NCI-H1694 treated with DMSO at 0.1 percent for 48 hours (cell line): ENCODE results near the gene WDR35.
"Not testable (repeated sequence)": the region's sequence is repeated elsewhere in the genome, so short reads cannot be mapped to it uniquely, and the experiment has no call there.

Experiments used
- DNase-seq: peaks from one replicate; lab custom pipeline; 2025; lab: John Stamatoyannopoulos, UW

The WDR35 gene

DNA sequence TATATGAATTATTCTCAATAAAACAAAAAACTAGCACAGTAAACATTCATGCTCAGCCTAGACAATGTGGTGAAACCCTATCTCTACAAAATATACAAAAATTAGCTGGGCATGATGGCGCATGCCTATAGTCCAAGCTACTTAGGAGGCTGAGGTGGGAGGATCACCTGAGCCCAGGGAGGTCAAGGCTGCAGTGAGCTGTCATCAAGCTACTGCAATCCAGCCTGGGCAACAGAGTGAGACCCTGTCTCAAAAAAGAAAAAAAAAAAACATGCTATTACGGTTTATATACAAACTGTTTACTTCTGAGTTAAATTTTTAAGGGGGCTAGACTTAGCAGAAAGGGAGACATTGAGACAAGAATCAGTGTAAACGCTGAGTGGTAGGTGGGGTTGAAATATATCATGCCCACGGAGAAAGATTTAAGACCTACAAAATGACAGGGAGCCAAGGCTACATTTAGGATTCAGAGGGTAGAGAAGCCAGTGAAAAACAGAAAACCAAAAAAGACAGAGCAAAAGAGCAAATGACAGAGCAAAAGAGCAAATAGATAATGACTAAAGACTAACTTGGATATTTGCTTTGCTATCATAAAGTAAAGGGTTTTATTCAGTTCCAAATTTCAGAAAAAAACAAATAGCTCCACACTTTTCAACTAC, 95.6 kb downstream of the WDR35 start:
- no peak for DNase-seq

DNA sequence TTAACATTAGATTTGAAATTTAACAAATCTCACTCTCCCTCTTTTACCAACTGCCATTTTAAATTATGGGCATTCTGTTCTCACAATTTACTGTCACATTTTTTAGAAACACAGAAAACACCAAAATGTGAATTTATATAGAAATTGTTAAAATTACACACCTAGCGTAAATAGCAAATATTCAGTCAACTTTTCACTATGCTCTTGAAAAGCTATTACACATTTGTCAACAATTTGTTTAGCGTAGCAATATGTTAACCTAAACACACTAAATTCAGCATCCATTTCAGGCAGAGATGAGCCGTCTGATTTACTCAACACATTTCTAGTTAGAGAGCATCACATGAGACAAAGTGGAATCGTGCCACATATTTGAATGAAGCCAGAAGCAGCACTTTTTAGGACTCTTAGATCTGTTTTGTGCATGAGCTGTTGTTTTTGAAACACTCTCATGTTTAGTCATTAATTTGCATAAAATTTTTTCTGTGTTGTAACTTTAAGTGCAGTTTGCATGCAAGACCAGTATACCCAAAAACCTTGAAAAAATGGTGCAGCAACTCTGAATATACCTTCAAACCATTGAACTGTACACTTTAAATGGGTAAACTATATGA, 96.3 kb downstream of the WDR35 start:
- no peak for DNase-seq

DNA sequence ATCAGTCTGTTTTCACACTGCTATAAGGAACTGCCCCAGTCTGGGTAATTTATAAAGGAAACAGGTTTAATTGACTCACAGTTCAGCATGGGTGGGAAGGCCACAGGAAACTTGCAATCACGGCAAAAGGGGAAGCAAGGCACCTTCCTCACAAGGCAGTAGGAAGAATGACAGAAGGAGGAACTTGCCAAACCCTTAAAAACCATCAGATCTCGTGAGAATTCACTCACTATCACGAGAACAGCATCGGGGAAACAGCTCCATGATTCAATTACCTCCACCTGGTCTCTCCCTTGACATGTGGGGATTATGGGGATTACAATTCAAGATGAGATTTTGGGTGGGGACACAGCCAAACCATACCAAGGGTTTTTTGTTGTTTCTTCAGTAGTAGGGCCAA, 97.9 kb downstream of the WDR35 start:
- not testable (repeated sequence) for DNase-seq

DNA sequence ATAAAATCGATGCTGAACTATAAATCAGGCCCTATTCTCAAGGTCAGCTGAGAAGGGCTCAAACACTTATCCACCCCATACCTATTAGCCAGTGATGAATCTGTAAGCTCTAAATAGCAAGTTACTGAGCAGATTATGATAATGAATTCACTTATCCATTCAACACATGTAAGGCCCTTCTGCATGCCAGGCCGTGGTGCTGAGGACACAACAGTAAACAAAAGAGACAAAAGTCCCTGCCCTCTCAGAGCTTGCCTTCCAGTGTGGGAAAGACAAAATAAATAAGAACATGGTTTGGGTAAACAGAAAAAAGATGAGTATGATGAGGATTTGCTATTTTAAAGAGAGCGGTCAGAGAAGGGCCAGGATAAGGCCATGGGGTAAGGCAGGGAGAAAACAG, 99.8 kb downstream of the WDR35 start:
- no peak for DNase-seq

DNA sequence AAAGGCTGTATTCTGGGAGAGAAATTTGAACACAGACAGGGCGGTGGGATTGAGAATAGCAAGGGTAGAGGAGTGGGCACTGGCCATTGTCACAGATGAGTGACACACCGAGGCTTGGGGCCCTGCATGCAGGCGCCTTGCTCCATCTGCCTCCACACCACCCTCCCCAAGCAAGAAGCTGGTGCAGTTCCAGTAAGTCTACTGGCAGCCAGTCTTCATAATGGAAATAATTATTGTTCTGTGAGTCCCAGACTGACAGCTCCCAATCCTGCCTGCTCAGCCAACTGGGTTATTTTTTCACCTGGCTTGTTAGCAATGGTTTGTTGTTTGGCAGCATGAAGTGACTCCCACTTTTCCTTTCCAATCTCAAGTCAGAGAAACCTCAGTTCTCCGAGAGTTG, 101.1 kb downstream of the WDR35 start:
- DNase-seq = no peak

DNA sequence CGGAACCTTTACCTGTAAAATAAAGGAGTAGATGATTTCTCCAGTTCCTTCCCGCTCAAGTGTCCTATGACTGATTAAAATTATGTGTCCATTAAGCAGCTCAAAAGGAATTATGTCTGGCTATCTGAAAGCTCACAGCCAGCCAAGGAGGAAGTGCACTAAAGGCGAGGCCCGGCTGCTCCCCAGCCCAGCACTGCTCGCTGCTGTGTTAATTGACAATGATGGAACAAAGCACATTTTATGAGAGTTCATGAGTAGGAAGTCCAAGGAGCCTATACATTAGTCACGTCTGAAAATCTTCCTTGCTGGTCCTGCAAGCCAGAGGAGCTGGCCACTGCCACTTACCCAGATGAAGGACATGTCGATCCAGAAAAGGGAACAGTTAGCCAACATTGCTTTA, 102.4 kb downstream of the WDR35 start:
- DNase-seq = no peak

DNA sequence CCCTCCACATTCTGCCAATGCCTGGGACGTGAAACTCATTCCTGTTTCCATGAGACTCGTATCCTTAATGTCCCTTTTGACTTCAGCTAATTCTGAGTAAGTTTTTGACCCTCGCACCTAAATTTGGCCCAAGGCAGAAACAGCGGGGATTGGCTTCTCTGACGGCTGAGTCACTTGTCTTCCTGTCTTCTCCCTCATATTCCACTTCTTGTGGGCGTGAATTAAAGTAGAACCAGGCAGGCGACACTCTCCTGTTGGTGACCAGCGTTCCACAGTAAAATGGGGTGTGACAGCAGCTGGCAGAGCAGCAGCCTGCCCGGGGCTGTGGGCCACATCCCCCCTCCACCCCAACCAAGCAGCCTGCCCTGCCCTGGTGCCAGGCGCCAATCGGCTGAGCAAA, 103.6 kb downstream of the WDR35 start:
- DNase-seq = no peak

DNA sequence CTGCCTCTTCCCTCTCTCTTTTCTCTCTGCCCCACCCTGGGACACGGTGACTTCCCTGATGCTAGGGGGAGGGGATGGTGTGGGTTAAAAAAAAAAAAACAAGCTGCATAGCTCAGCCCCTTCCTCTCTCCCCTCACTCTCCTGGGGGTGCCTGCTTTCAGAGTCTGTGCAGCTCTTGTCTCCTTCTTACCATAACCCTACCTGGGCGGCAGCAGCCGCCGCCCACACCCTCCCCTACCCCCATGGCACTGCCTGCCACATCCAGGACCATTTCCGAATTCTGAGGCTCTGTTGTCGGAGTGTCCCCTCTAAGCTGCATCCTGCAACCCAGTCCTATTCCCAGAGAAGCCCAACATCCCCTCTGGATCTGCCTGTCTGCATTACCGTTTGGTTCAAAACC, 104.1 kb downstream of the WDR35 start:
- DNase-seq = no peak

DNA sequence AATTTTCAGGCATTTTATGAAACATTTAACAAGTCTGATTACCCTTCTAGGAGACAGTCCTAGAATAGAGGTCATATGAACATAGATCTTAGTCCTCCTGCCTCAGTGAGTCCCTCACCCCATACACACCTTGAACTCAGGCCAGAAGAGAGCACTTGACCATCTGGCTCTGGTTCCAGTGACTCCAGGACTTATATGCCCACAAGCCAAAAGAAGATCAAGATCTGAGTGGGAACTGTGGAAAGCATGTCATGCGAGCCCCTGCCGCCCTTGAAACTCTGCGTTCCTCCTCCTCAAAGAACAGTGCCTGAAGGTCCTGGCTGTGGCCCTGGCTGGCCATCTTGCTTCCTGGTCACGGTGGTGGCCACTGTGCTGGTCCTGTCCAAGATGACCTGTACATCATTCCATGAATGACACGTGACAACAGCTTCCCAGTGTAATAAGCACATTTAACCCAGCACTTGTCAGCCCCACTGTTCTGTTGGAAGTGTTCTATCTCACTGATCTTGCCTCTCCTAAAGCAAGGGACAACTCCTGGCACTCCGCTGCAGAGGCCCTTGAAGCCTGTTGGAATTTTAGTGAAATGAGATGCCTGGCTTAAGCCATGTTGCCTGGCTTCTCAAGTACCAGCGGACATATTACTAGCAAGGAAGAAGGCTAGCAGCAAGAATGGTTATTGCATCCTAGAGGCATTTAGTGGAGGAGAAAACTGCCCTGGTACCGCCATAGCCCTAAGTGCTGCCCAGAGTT, 105.8 kb downstream of the WDR35 start:
- no peak for DNase-seq

DNA sequence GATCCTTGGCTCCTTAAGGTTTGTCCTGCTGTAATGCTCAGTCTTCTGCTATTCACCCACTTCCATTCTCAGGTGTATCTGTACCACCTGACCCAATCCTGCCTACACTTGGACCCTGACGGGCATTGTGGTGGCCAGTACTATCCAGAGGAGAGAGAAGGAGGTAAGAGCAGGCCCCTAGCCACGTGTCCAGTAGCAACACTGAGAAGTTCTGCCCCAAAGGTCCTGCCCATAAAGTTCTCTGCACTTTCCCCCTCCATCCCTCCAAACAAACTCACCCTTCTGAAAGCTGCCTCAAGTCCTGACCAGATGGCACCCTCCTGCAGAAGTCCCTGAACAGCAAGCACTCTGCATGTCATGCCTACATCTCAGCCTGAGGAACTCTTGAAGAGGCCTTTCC, 106.4 kb downstream of the WDR35 start:
- DNase-seq = no peak

DNA sequence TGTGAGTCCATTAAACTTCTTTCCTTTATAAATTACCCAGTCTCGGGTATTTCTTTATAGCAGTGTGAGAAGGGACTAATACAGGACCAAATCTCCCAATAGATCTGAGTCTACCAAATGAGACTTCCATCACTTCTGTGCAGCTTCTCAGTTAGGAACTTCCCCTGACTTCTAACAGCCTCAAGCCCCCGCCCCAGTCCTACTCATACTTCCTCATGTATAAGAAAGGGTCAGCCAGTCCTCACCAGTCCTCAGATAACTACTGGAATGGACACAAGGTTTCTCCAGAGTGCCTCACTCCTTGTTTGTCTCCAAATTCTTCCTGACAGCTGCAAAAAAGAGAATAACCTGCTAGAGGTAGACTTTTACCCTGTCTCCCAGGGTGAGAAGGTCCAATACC, 107.6 kb downstream of the WDR35 start:
- DNase-seq = no peak

DNA sequence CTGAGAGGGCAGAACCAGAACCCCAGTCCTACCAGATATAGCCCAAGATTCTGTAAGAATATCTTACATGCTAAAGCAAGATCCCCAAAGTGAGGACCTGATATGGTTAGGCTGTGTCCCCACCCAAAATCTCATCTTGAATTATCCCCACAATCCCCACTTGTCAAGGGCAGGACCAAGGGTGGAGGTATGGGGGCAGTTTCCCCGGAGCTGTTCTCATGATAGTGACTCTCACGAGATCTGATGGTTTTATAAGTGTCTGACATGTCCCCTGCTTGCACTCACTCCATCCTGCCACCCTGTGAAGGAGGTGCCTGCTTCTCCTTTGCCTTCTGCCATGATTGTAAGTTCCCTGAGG, 108.0 kb downstream of the WDR35 start:
- no peak for DNase-seq

DNA sequence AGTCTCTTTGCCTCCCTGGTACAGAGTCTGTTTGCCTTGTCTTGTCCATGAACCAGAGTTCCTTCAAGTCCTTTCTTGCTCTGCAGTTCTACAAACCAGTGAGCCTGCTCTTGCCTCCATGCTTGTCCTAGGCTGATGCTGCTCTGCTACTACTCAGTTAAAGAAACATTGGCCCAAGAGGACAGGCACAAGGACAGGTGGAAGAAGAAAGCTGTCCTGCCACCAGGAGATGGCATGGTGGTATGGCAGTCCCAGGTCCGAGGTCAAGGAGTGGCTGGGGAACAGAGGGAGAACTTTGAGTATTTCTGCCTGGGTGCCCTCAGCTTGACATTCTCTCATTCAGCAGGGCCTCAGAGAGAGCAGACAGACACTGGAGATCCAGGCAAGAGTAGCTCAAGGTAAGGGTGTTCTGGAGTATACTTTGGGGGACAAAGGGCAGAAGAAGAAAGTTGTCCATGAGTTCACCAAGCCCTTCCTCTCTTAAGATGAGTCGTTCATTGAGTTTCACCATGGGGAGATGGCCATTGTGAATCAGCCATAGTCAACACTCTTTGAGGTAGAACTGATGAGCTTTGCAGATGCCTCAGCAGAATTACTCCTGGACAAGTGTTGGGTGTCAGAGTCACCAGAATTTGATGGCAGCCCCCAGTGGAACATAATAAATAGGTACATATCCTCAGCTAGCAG, 108.5 kb downstream of the WDR35 start:
- DNase-seq = no peak

DNA sequence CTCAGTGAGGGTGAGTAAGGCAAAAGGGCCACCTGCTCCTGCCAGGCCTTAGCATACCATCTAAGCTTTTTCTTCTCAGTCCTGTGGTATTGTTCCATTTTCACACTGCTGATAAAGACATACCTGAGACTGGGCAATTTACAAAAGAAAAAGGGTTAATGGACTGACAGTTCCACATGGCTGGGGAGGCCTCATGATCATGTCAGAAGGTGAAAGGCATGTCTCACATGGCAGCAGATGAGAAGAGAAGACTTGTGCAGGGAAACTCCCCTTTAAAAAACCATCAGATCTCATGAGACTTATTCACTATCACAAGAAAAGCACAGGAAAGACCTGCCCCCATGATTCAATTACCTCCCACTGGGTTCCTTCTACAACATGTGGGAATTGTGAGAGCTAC, 109.7 kb downstream of the WDR35 start:
- not testable (repeated sequence) for DNase-seq

DNA sequence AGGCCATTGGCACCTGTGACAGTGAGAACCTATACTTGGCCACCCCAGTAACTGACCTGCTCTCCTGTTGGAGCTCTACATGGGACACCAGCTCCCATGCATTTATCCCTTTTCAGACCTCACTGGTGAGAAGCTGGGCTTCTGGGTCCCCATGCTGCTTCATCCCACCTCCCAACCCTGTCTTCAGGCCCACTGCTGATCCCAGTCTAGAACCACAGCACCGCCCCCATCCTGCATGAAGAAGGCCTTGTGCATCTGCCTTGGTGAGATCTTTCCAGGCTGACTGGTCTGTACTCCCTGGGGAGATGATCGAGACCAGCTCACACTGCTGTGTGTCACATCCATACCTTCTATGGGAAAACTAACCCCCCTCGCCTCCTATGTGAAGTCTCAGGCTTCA, 110.8 kb downstream of the WDR35 start:
- no peak for DNase-seq

DNA sequence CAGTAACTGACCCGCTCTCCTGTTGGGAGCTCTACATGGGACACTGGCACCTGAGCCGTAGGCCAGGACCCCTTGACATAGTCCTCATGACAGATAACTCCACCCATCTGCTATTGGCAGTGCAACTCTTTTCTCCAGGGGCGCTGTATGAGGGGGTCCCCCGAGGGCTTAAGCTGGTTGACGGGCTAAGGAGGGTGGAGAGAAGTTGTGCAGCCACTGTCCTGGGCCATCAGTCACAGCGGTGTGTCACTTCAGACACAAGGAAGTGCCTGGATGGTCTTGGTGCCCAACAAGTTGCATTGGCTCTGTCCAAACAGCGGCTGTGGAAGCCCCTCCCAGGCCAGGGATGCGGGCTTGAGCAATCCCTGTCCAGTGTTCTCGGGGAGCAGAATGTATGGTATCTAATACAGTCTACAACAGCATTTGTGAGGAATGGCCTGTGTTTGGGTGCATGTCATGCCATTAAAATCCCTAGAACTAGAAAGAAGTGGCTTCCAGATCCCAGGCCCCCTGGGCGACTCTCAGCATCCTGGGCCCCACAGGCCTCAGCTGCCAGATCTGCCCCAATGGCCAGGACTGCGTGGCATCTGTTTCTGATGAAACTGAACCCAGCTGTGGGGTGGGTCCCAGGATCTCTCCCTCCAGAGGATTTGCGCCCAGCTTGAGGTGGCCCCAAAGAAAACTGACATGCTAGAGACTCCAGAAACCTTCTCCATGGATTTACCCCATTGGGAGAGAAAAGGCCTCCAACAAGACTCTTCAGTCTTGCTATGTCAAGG, 111.4 kb downstream of the WDR35 start:
- no peak for DNase-seq

DNA sequence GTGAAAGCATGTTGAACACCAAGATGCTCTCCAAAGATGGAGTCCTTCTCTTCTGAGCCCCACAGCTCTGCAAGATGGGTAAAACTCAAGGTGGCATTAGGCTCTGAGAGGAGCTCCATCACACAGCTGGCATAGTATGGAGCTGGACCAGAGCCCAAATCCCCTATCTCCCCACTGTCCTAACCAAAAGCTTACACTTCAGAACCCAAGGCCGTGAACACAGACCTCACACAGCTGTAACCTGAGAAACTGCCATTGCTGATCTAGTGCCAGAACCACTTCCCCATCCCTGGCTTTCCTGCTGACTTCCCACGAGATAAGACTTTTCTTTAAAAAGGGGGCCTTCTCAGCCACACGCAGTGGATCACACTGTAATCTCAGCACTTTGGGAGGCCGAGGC, 113.2 kb downstream of the WDR35 start:
- no peak for DNase-seq

DNA sequence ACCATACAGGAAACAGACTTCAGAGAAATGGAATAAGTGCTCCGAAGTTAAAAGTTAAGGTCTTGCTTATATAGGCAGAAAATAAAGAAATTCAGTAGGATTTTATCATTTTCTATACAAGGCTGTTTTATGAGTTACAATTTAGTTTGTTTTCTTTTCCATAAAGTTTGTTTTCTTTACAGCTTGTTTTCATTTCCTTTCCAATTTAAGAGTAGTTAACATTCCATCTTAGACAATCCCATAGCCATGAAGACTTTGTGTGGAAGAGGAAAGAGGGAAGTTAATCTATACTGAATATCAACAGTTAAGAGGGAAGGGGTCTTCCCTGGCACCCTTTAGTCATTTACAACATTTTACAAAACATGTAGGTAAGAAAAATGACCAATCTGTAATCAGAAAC, 114.6 kb downstream of the WDR35 start:
- no peak for DNase-seq

DNA sequence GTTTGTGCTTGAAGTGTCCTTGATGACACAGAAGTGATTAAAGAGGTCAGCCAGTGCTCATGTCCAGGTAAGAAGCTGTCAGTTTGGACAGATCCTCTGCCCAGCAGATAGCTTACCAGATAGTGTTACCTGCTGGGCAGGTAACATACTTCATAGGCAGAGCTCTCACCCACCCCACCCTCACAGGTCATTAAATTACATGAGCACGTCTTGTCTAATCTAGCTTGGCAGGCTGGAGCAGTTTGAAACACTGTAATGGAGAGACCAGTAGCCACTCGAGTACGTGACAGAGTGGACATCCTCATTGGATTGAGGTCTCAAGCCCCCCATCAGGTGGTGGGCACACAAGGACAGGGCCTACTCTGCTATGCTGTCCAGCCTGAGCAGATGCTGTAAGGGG, 115.2 kb downstream of the WDR35 start:
- DNase-seq = no peak

DNA sequence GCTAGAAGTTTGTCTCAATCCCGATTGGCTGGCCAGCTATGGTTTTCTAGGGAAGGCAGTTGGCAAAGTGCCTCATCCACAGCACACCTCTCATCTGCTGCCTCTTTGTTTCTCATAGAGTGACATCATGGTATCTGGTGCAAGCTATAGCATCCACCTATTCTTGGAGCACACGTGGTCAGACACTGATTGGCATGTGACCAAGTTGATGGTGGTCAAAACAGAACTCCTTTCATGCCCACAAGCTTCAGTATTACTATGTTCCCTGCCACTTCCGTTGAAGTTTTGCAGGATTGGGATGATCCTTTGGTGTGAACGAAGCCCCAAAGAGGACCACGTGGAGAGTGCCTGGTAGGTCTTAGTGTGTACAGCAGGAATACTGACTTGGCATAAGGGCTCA, 116.9 kb downstream of the WDR35 start:
- DNase-seq = no peak

DNA sequence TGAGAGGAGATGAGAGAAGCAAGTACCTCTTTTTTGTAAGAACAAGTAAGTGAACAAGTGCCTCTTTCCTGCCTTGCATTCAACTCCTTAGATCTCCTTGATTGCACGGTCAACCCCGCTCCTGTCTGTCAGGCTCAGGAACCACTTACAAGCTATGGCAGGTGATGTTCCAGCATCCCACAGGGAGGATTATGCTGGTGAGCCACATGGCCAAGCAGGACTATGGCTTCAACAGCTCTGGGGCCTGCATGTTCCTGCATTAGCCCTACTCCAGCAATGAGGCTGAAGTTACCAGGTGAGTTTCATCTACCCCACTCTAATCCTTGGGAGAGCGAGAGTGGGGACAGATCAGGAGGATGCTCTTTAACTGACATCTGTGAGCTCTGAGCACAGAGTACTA, 117.6 kb downstream of the WDR35 start:
- no peak for DNase-seq

DNA sequence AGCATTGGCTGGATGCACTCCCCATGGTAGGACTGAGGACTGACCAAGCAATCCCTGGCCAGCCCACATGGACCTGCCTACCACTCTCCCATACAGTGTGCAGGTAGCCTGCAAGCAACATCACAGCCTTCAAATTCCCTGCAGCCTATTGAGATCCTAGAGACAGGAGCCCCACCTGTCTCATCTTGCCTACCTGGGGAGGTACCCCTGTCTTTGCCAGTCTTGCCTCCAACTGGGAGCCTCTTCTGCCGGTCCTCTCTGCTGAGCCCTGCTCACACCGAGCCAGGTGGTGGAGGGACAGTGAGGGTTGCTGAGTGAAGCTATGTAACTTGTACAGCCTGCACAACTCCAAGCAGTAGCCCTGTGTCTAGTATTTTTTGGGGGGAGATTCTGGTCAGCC, 118.1 kb downstream of the WDR35 start:
- no peak for DNase-seq
